Stimulated activated CD4-positive, alpha-beta T cell treated with anti-CD3 and anti-CD28 coated beads, Interleukin-15, amount 100 ng/mL, for 48 hours (primary cell): Measurements from ENCODE around the gene ACBD6.

ENCODE experiments used
- DNase-seq, 2 donors: peaks; one replicate each; pipeline ENCODE4 v3.0.0-alpha.2; 2020; ENCODE audit warnings: low read depth in 2 of 2

Gene ACBD6

GRCh38 chr1:180369061-180369460, 133.3 kb downstream of the ACBD6 start:
- no peak for DNase-seq

DNA sequence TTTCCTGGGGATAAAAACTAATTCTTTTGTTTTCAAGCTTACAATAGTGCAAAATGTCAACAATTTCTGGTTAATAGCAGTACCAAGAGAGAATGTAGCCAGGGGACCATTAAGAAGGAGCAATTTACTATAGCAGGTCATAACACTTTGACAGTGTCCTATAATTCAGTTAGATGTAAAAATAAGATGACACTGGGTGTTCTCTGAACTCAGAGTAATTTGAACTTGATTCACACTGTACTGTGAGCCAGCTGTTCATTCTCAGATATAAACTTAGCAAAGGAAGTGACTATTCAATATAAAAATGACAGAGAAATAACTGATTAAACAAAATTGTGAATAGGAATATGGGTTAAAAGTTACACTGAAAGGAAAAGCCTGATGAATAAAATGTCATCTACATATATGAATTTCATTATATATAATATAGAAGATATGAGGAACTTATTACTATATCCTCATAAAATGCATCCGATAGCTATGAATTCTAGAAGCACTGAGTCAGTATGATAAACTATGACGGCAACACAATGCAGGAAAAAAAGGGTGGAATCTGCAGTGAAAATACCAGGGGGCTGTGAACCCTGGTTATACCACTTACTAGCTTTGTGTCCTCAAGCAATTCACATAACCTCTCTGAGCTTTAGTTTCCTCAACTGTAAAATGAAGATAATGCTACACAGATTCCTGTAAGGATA, 135.9 kb downstream of the ACBD6 start:
- no peak for DNase-seq

- DNase-seq, result no peak
Observed at GRCh38 chr1:180365039-180365438, 137.3 kb downstream of the ACBD6 start.

DNA sequence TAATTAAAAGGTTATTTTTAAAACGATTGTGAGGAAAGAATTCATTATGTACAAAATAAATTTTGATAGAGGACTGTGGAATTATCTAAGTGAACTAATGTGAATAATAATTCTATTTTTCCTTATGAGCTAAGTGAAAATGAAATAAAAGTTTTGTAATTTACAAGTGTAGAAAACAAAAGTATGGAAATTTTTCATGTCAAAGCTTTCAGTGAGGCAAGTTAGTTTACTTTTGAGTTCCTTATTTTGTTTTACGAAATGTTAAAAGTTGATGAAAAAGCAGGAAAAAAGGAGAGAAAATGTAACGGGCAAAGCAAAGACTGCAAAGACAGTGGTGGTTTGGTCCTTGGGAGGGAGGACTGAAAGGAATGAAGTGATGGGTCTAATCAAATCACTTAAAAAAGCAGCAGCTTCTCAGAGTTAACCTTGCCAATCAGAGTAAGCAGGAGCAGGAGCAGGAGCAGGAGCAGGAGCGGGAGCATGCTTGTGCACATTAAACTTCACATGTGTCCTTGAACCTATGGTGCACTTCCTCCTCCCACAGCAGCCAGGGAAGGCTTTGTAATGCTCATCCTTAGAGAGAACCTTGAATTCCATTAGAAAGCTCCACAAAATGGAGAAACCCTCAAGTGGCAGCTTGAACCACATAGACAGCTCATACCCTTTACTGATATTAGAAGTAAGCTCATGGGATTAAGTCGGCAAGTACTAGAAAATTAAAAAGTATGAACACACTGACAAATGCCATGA, 139.0 kb downstream of the ACBD6 start:
- no peak for DNase-seq

DNA sequence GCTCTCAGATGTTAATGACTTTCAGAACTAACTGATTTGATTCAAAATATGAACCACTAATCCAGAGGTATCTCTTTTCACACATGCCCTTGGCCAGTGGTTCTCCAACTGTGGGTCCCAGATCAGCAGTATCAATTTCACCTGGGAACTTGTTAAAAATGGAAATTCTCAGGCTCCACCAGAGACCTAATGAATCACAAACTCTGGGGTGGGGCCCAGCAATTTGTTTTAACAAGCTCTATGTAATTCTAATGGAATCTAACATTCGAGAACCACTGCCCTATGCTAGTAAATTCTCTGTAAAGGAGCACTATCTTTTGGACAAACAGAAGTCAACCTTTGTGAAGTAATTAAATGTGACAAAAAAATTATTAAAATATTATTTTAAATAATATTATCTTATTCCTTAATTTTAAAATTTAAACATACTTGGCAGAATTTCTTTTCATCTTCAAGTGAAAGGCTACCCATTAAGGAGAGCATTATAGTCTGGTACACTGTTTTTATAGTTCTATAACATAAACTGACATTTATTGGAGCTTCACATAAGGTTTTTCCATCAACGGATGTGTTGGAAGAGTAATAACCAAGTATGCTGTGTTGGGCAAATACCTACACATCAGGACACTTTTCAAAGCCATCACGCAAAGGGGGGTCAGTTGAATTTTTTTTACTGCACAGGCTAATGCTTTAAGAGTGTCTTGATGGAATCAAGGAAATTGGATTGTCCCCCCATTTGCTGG, 141.9 kb downstream of the ACBD6 start:
- DNase-seq, result no peak

DNA sequence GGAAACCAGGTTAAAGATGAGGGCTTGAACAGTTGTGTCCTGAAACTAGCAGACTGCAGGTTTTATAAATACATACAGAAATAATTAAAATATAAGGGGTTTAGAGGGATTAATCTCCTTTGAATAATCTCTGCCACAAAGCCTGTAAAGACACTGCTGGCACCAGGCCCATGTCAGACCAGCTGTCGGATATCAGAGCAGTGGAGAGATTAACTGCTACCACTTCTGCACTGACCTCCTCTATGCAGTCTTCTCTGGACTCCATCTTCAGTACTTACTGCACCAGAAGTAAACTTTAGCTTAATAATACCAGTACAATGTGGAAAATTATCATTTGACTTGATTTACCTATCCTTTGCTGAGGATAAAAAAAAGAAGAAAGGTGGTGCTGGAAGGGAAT, 143.7 kb downstream of the ACBD6 start:
- no peak for DNase-seq

DNA sequence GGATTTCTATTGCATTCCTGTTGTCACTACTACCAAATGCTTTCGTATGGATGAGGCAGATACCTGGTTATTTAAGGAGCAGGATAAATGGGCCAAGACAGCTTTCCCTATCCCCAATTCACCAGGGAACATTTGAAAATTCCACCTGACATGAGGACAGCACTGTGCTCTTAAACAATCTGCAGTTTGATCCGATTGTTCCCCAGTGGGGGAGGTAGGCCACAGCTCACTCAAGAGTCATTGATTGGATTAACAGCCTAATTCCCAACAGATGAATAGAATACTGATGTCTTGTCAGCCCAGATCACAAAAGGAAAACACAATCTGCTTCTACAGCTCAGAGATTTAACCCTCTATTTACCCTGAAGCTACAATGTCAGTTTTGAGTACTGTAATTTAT, 148.4 kb downstream of the ACBD6 start:
- no peak for DNase-seq

DNA sequence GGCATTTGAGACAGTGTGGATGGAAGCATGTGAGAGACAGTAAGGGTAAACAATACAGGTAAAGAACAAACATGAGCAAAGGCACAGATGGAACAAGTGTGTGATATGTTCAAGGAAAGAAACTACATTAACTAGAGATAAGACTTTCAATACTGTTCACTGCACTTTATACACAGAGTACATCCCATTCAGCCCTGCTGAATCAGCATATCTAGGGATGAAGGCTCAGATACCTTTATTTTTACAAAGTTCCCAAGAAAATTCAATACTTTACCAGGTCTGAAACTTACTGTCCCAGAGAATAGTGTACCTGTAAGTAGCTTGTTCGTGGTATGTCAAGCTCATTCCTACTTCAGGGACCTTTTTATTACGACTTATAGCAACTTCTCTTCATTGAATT, 149.8 kb downstream of the ACBD6 start:
- no peak for DNase-seq

DNA sequence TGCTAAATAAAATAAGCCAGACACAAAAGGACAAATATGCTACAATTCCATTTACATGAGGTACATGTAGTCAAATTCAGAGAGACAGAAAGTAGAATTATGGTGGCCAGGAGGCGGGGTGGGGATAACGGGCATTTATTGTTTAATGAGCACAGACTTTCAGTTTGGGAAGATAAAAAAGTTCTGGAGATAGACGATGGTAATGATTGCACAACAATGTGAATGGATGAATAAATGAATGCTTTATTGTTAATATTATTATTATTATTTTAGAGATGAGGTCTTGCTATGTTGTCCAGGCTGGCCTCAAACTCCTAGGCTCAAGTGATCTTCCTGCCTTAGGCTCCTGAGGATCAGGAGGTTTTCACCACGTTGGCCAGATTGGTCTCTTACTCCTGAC, 150.4 kb downstream of the ACBD6 start:
- no peak for DNase-seq

- no peak for DNase-seq
Observed at GRCh38 chr1:180345148-180345547, 157.2 kb downstream of the ACBD6 start.

DNA sequence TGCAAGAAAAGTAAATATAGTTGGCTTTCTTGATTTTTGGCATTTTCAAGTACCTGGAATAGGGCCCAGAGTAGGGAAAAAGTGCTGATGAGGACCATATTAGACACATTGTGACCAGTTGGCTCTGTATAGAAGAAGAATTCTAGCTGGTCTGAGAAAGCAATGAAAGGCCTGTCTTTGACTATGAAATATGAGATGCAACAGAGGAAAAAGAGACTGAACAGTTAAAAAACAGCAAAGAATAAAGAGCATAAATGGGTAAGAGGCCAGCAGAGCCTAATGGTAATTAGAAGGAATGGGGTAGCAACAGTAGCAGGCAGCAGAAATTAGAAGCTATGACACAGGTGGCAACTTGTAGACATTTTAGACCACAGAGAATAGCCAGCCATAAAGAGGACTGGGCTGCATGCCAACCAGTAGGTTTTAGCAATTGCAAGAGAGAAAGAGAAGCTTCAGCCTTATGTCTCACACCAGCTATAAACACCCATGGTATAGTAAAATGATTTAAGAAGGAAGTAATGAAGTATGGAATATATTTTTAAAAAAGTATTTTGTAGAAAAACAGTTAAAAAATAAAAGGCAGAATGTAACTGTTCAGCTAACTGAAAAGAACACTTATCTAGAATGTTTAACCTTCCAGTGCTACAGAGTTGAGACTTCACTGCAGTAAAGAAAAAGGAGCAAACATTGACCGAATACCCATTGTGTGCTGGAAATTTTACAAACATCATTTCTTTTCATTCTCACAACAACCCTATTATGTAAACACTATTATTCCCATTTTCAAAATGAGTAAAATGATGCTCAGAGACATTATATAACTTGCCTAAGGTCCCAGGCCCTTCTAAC, 158.2 kb downstream of the ACBD6 start:
- no peak for DNase-seq

GRCh38 chr1:180327089-180327488, 175.3 kb downstream of the ACBD6 start:
- DNase-seq, result no peak

- DNase-seq, result no peak
Observed at GRCh38 chr1:180312926-180313325, 189.5 kb downstream of the ACBD6 start.

GRCh38 chr1:180311011-180311730, 191.2 kb downstream of the ACBD6 start:
- no peak for DNase-seq

DNA sequence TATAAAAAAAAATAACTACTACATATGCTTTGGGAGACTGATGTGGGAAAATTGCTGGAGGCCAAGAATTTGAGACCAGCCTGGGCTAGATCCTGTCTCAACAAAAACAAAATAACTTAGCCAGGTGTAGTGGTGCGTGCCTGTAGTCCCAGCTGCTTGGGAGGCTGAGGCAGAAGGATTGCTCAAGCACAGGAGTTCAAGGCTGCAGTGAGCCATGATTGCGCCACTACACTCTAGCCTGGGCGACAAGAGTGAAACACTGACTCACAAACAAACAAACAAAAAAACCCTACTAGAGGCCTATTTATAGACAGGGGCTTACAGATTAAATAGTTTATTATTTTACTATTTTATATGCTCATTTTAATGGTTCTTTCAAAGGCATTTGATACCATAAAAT, 192.3 kb downstream of the ACBD6 start:
- DNase-seq, result no peak

GRCh38 chr1:180309338-180309737, 193.0 kb downstream of the ACBD6 start:
- no peak for DNase-seq

- no peak for DNase-seq
Observed at GRCh38 chr1:180301135-180301742, 201.1 kb downstream of the ACBD6 start.

GRCh38 chr1:180299479-180300221, 202.7 kb downstream of the ACBD6 start:
- DNase-seq, result no peak

DNA sequence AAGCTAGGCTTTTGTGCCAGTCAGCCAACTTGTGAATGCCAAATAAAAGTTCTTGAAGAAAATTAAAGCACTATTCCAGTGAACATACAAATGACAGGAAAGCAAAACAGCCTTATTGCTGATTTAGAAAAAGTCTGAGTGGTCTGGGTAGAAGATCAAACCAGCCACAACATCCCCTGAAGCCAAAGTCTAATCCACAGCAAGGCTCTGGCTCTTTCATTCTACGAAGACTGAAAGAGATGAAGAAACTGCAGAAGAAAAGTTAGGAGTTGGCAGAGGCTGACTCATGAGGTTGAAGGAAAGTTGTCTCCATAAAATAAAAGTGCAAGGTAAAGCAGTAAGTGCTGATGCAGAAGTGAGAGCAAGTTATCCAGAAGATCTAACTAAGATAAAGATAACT, 206.4 kb downstream of the ACBD6 start:
- no peak for DNase-seq

DNA sequence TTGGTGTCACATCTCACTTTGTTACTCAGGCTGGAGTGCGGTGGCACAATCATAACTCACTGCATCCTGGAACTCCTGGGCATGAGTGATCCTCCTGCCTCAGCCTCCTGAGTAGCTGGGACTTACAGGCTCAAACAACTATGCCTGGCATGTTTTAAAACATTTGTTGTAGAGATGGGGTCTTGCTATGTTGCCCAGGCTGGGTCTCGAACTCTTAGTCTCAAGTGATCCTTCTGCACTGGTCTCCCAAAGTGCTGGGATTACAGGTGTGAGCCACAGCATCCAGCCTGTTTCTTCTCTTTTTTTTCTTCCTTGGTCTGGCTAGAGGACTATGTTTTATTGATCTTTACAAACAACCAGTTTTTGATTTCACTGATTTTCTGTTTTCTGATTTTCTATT, 207.7 kb downstream of the ACBD6 start:
- DNase-seq, result no peak
